22Rv1 (cell line): Measurements from ENCODE around the gene TMEM247.
"Not testable (repeated sequence)": the region's sequence is repeated elsewhere in the genome, so short reads cannot be mapped to it uniquely, and the experiment has no call there.

Experiments used
- CTCF ChIP-seq: fragments of 450-650 bp; IDR thresholded peaks from 2 replicates; pipeline ENCODE4 v1.5.1; 2017; ENCODE audit warnings: mild to moderate bottlenecking
- ZFX ChIP-seq: fragments of 450-650 bp; IDR thresholded peaks from 2 replicates; pipeline ENCODE4 v1.6.1; 2017; ENCODE audit warnings: antibody characterized with exemption, borderline replicate concordance

GRCh38 chr2:46522385-46522784, 43.0 kb downstream of the TMEM247 start:
- TF ChIP-seq CTCF, ZFX: not testable (repeated sequence)
